GM10248 (cell line): ENCODE measurements around the gene DCXR.

Experiments
- CTCF ChIA-PET: fragments of 300-600 bp; sonication (Branson Sonifier 250); formaldehyde crosslinking; extraction: SDS; loops from one replicate; lab custom pipeline; 2021; ENCODE audit warnings: antibody characterized with exemption; lab: Yijun Ruan, JAX
- POLR2A ChIA-PET: fragments of 350-650 bp; sonication (Branson Sonifier 250); formaldehyde crosslinking; extraction: SDS; loops from one replicate; lab custom pipeline; 2020; ENCODE audit warnings: antibody characterized with exemption; lab: Yijun Ruan, JAX
- DNase-seq: peaks from one replicate; pipeline ENCODE4 v3.0.0; 2012; ENCODE audit errors: extremely low spot score
- TF ChIP-seq, protein P1 (sequence below): IDR thresholded peaks from 2 replicates; pipeline ENCODE4 v1.5.1; 2012; ENCODE audit warnings: mild to moderate bottlenecking, low read depth; ENCODE audit errors: extremely low read depth, missing control alignments, control extremely low read depth

The DCXR gene

DNA sequence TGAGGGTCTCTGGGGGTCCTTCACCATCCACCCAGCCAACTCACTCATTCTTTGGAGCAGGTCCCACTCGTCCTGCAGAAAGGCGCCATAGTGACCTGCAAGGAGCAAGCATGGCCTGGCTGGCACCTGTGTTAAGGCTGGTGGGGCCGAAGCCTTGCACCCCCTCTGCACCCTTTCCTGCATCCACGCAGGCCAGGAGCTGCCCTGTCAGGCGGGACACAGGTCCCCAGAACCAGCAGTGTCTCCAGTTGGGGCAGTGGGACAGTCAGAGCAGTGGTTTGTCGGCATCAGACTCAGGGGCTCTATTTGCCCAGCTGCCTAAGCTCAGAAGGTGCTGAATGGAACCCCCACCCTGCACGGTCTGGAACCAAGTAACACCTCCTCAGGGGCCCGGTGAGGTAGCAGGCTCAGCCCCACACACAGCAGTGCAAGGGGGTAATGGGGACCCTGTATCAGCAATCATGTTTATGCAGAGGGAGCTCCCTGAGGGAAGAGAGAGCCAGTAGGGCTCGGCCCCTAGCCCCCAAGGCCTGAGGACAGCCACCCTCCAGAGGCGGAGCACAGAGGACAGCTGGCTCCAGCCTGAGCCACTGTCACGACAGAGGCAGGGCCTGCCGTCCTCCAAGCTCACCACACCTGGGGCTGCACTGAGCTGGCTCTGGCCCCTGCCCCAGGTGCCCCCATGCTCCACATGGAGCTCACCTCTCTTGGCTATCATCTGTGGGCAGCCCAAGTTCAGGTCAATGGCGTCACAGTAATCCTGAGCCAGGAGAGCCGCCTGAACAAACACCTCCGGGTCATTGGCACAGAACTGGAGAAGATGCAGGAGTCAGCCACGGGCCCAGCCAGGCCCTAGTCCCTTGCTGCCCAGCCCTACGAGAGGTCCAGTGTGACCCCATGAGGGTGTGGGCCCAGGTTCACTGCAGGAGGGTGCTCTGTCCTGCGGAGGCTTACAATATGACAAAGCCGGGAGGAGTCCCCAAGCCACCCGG is 26.2 kb upstream of the DCXR start:
- ChIA-PET CTCF (interaction anchor here (0.9 to 1.4 kb wide), 3 partner anchors 19 to 104 kb away, joined by 3 to 4 read pairs (median 3); no protein-coding TSS in a partner anchor), POLR2A (interaction anchor here (0.5 kb wide), 1 partner anchor 169 kb away, joined by 3 read pairs; no protein-coding TSS in a partner anchor)
- no peak for DNase-seq
- TF ChIP-seq, protein P1, sequence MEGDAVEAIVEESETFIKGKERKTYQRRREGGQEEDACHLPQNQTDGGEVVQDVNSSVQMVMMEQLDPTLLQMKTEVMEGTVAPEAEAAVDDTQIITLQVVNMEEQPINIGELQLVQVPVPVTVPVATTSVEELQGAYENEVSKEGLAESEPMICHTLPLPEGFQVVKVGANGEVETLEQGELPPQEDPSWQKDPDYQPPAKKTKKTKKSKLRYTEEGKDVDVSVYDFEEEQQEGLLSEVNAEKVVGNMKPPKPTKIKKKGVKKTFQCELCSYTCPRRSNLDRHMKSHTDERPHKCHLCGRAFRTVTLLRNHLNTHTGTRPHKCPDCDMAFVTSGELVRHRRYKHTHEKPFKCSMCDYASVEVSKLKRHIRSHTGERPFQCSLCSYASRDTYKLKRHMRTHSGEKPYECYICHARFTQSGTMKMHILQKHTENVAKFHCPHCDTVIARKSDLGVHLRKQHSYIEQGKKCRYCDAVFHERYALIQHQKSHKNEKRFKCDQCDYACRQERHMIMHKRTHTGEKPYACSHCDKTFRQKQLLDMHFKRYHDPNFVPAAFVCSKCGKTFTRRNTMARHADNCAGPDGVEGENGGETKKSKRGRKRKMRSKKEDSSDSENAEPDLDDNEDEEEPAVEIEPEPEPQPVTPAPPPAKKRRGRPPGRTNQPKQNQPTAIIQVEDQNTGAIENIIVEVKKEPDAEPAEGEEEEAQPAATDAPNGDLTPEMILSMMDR = no peak

DNA sequence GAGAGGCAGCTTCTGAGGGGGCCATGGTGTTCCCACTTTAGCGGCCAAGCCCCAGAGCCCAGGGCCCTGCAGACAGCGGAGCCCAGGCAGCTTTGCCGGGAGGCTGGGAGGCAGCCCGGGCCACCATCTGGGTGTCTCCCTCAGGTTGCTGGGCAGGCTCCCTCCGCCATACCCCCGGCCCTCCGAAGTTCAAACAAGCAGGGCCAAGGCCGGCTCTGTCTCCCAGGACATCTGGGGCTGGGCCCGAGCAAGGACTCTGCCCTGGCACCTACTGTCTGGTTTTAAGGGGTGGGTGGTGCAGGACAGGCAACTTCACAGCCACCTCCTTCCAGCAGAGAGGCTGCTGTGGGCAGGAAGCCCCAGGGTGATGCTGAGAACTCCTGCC is 25.5 kb upstream of the DCXR start:
- POLR2A ChIA-PET = no interaction called here
- no peak for DNase-seq
- CTCF ChIA-PET = interaction anchor here (1.1 kb wide), 1 partner anchor 42 kb away, joined by 3 read pairs; no protein-coding TSS in a partner anchor
- TF ChIP-seq, protein P1 = no peak

DNA sequence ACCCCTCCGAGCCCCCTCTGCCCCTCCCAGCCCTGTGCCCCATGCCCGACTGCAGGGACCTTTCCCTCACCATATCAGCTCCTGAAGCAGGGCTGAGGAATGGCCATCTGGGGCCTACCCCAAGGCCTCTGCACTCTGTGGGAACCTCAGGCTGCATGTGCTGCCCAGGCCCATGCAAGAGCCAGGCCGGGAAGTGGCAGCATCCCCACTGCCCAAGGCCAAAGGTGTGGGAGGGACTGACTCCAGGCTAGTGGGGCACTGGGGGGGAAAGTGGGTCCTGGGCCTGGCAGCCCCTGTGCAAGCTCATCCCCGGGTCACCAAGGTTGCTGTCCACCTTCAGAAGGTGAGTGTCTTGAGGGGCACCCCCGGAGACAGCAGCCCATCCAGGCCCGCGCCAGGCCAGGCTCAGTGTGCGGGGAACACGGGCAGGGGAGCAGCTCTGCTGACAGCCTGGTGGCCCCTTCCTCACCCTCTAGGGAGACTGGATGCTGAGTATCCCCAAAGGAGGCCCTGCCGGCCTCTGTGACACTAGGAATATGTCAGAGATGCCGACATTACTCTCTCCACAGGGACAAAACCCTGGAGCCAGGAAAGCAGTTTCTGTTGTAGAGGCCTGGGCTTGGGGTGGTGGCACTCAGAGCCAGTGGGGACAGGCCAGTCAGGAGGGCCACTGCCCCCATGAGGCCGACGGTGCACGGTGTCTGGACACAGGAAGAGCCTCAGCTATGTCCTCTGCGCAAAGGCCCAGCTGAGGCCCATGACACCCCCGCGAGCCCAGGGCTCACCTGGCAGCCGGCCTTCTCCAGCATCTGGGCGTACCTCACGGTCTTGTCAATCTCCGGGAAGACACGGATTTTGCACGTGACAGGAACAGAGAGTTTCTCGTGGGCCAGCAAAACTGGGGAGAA is 24.8 kb upstream of the DCXR start:
- no peak for DNase-seq
- ChIA-PET CTCF (no interaction called here), POLR2A (no interaction called here)
- TF ChIP-seq, protein P1 = no peak

DNA sequence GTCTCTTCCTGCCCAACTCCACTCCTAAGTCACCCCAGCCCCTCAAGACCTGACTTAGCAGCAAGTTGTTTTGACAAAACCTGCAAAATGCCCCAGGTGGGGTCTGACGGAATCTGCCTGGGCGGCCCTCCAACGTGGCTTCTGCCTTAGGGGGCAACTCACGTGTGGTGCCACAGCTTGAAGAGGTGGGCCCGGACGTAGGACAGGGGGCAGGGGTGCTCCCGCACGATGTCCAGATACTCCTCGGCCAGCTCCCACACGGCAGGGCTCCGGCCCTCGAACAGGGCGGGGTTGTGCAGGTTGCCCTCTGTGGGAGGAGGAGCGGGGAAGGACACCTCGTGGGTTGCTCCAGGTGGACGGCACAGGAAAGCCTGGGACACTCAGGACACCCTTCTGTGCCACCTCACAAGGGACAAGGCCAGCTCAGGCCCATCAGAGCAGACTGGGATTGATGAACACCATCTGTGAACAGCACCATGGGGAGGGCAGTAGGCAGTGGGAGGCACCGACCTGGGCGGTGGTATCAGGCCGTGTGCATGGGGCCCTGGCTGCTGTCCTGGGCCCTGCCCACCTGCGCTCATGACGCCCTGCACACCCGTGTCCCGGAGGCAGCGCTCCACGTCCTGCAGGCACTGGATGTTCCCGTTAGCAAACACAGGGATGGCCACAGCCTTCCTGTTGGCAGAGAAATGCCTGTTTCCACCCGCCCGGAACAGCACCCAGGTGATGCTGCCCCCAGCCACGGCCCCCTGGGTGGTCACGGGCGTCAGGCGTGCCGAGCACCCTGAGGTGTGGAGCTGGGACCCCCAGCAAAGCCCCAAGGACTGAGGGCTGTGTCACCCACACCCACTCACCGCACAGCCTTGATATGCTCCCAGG is 23.8 kb upstream of the DCXR start:
- no peak for DNase-seq
- ChIA-PET CTCF (no interaction called here), POLR2A (no interaction called here)
- TF ChIP-seq, protein P1 = no peak

DNA sequence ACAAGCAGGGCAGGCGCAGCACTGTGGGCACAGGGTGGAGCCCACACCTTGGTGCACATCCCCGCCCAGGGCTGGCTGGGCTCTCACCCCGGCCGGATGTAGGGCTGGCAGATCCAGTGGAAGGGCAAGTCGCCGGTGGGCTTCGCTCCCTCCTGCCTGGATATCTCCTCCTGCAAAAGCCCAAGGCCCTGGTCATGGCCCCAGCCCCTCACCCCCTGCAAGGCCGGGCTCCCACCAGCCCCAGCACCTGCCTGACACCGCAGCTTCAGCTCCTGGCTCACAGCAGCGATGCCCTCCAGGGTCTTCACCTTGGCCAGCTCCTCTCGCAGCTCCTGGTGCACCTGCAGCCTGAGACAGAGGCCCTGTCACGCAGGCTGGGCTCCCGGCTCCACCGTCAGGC is 23.1 kb upstream of the DCXR start:
- DNase-seq = no peak
- TF ChIP-seq, protein P1 = no peak
- ChIA-PET CTCF (interaction anchor here (0.7 kb wide), 1 partner anchor 11 kb away, joined by 3 read pairs; no protein-coding TSS in a partner anchor), POLR2A (no interaction called here)

DNA sequence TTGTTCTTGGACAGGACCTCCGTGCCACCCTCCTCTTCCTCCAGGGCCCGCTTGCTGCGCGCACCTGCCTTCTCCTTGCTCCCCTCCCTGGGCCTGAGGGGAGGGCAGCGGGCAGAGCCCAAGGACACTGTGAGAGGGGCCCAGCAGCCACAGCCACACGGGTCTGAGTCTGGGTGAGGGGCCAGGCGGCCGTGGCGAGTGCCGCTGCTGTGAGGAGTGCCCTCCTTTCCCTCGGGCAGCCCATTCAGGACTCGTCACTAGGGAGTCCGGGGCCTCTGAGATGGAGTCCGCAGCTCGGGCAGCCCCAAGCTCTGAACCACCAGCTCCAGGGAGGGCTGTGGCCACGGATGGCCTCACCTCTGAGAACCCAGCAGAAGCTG is 22.5 kb upstream of the DCXR start:
- TF ChIP-seq, protein P1 = no peak
- DNase-seq = no peak
- ChIA-PET CTCF (interaction anchor here (0.7 kb wide), 1 partner anchor 10 kb away, joined by 3 read pairs; no protein-coding TSS in a partner anchor), POLR2A (no interaction called here)
